BE2C (cell line): ENCODE measurements around the gene CCNY.
"Not testable (repeated sequence)": the region's sequence is repeated elsewhere in the genome, so short reads cannot be mapped to it uniquely, and the experiment has no call there.

Experiments
- DNase-seq: peaks from one replicate; pipeline ENCODE4 v3.0.0-alpha.2; 2020
- H3K27me3 ChIP-seq: fragments of 250-450 bp; sonication (Bioruptor Pico); 2 replicates; pipeline ENCODE4 v1.5.1; 2020; ENCODE audit warnings: mild to moderate bottlenecking
- H3K36me3 ChIP-seq: fragments of 250-450 bp; sonication (Bioruptor Pico); 2 replicates; pipeline ENCODE4 v1.5.1; 2020; ENCODE audit warnings: mild to moderate bottlenecking
- H3K4me1 ChIP-seq: fragments of 250-450 bp; sonication (Bioruptor Pico); 2 replicates; pipeline ENCODE4 v1.5.1; 2020
- H3K4me3 ChIP-seq: 2 replicates; pipeline ENCODE4 v1.5.1; 2011; ENCODE audit warnings: low read depth, low read length
- H3K9me3 ChIP-seq: fragments of 250-450 bp; sonication (Bioruptor Pico); 2 replicates; pipeline ENCODE4 v1.5.1; 2020
- CTCF ChIP-seq: IDR thresholded peaks from 2 replicates; pipeline ENCODE4 v1.5.1; 2012; ENCODE audit warnings: mild to moderate bottlenecking, low read depth, low read length

The CCNY gene

DNA sequence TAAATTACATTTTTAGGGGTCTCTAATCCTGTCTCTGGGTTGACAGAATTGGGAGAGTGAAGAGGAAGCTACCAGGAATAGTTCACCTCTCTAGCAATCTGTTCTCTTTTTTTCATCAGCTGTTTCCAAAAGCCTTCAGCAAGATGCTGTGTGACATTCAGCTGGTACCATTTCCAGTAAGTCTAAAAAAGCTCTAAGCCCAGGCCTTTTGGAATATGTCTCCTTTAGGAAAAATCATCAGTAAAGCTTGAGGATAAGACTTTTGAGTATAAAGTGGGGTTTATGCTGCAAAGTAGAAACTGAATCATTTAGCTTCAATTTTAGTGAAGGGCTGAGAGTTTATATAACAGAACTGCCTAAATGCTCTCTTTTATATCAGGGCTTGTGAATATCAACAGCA is 81.5 kb downstream of the CCNY start:
- Histone ChIP-seq H3K36me3 (no peaks in the 10 kb centered on the region), H3K4me3 (no peak overlapping the region), H3K9me3 (no peaks in the 10 kb centered on the region), H3K27me3 (no peaks in the 10 kb centered on the region), H3K4me1 (no peaks in the 10 kb centered on the region; the same call in 1 of the 2 replicates)
- TF ChIP-seq CTCF: no peak
- DNase-seq: no peak

DNA sequence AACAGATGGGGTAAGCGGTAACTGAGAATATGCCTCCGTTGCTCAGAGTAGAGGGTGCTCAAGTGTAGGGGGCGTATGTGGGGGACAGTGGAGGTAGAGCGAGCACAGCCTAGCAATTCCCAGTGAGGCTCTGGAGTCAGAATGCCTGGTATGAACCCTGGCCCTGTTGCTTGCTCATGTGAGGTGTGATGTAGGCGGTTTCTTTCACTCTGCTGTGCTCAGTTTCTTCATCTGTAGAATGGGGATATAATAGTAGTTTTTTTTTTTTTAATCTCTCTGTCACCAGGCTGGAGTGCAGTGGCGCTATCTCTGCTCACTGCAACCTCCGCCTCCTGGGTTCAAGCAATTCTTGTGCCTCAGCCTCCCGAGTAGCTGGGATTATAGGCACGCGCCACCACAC is 82.3 kb downstream of the CCNY start:
- H3K9me3 ChIP-seq, H3K4me1 ChIP-seq, DNase-seq, H3K36me3 ChIP-seq, H3K27me3 ChIP-seq, H3K4me3 ChIP-seq: not testable (repeated sequence)

DNA sequence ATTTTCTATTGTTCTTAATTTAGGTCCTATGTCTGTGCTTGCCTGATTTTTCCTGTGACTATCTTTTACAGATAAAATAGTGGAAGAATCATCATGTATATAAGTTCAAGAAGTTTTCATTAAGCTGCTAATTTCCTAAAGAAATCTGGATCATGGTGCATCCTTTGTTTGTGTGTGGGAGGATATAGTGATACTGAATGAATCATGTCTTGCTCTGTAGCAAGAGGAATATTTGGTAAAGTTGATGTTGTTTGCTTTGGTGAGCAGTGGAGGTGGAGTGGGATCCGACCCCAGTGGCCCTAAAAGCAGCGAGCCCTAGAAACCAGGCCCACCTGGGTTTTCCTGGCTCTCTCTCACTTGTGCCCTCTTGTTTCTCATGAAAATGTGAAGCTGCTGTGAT is 83.7 kb downstream of the CCNY start:
- no peaks in the 10 kb centered on the region for H3K27me3 ChIP-seq
- H3K4me1 ChIP-seq: no peaks in the 10 kb centered on the region; the same call in 1 of the 2 replicates
- H3K4me3 ChIP-seq: no peak overlapping the region
- DNase-seq: no peak
- TF ChIP-seq CTCF: no peak
- H3K36me3 ChIP-seq: no peaks in the 10 kb centered on the region
- no peaks in the 10 kb centered on the region for H3K9me3 ChIP-seq

- Histone ChIP-seq H3K36me3 (no peaks in the 10 kb centered on the region), H3K27me3 (no peaks in the 10 kb centered on the region), H3K4me1 (no peaks in the 10 kb centered on the region; the same call in 1 of the 2 replicates), H3K9me3 (no peaks in the 10 kb centered on the region), H3K4me3 (no peak overlapping the region)
- TF ChIP-seq CTCF: no peak
- no peak for DNase-seq
Observed at GRCh38 chr10:35420827-35421552, 84.7 kb downstream of the CCNY start.

- Histone ChIP-seq H3K4me1 (no peaks in the 10 kb centered on the region; the same call in 1 of the 2 replicates), H3K9me3 (no peaks in the 10 kb centered on the region), H3K27me3 (no peaks in the 10 kb centered on the region), H3K36me3 (no peaks in the 10 kb centered on the region), H3K4me3 (no peak overlapping the region)
- DNase-seq: peak; percentile 17
- TF ChIP-seq CTCF: no peak
Observed at GRCh38 chr10:35421553-35422178, 85.4 kb downstream of the CCNY start.

GRCh38 chr10:35422228-35422627 is 85.9 kb downstream of the CCNY start:
- DNase-seq: no peak
- Histone ChIP-seq H3K9me3 (no peaks in the 10 kb centered on the region), H3K27me3 (no peaks in the 10 kb centered on the region), H3K36me3 (no peaks in the 10 kb centered on the region), H3K4me3 (no peak overlapping the region), H3K4me1 (no peaks in the 10 kb centered on the region; the same call in 1 of the 2 replicates)
- TF ChIP-seq CTCF: no peak
